NCI-H146 (cell line): ENCODE results near the gene PHLDB3.
"Not testable (repeated sequence)": the region's sequence is repeated elsewhere in the genome, so short reads cannot be mapped to it uniquely, and the experiment has no call there.

Experiments used
- DNase-seq: peaks from one replicate; lab custom pipeline; 2025; lab: John Stamatoyannopoulos, UW

The PHLDB3 gene

GRCh38 chr19:43526884-43527859 lies 22.6 kb upstream of the PHLDB3 start, which contains the start of gene ETHE1:
ETHE1 (minus strand) TSS chr19:43527201; CDS start chr19:43527177, 24 bp downstream.
- peak; percentile 88 for DNase-seq

- DNase-seq: no peak
Measured at GRCh38 chr19:43525836-43526771, 21.6 kb upstream of the PHLDB3 start.

- DNase-seq: no peak
Measured at GRCh38 chr19:43524922-43525835, 20.6 kb upstream of the PHLDB3 start.

- DNase-seq: not testable (repeated sequence)
Measured at GRCh38 chr19:43523696-43524095, 19.1 kb upstream of the PHLDB3 start.

GRCh38 chr19:43522929-43523328 lies 18.4 kb upstream of the PHLDB3 start:
- DNase-seq: no peak

GRCh38 chr19:43519436-43520088 lies 15.0 kb upstream of the PHLDB3 start:
- peak; percentile 85 for DNase-seq

- DNase-seq: no peak
Measured at GRCh38 chr19:43518051-43518450, 13.5 kb upstream of the PHLDB3 start.

- not testable (repeated sequence) for DNase-seq
Measured at GRCh38 chr19:43512399-43512798, 7.9 kb upstream of the PHLDB3 start.

GRCh38 chr19:43511324-43511723 lies 6.8 kb upstream of the PHLDB3 start:
- no peak for DNase-seq

GRCh38 chr19:43510713-43511112 lies 6.2 kb upstream of the PHLDB3 start:
- DNase-seq: no peak

- no peak for DNase-seq
Measured at GRCh38 chr19:43507880-43508279, 3.3 kb upstream of the PHLDB3 start.

- no peak for DNase-seq
Measured at GRCh38 chr19:43506629-43507028, 2.1 kb upstream of the PHLDB3 start.

- DNase-seq: no peak
Measured at GRCh38 chr19:43505941-43506340, 1.4 kb upstream of the PHLDB3 start.

GRCh38 chr19:43505186-43505456 lies 575 bp upstream of the PHLDB3 start:
- no peak for DNase-seq

- DNase-seq: peak; percentile 95
Measured at GRCh38 chr19:43503501-43504425, 783 bp downstream of the PHLDB3 start.

- no peak for DNase-seq
Measured at GRCh38 chr19:43502419-43502976, 2.0 kb downstream of the PHLDB3 start.

- no peak for DNase-seq
Measured at GRCh38 chr19:43501661-43502418, 2.7 kb downstream of the PHLDB3 start.

GRCh38 chr19:43499042-43499441 lies 5.5 kb downstream of the PHLDB3 start:
- no peak for DNase-seq
